ENCODE measurements around the gene FAM149B1. TPM values are rescaled to one million over a fixed set of nuclear protein-coding genes. Genes with fewer than 3 reads are reported as not detected.

The FAM149B1 gene
- total RNA-seq, 1 donor from 2014 or later = 19.4 TPM

DNA sequence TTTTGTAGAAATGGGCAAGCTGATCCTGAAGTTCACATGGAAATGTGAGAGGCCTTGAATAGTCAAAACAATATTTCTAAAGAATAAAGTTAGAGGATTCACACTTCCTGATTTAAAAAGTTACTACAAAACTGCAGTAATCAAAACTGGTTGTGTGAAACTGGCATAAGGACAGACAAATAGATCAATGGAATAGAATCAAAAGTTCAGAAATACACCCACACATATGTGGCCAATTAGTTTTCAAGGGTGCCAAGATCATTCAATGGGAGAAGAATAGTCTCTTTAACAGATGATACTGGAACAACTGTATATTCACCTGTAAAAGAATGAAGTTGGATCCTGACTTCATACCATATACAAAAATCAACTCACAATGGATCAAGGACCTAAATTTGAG, 51.5 kb downstream of the FAM149B1 start:
- H3K4me3 ChIP-seq = no peak overlapping the region
- no peaks in the 10 kb centered on the region for H3K27me3 ChIP-seq
- intact Hi-C loops (cut with DNase I) = no loop called here
- TF ChIP-seq CTCF (IDR thresholded peaks at IDR 0.05) = no peak
- no peak overlapping the region for H3K27ac ChIP-seq
- no peaks in the 10 kb centered on the region for H3K9me3 ChIP-seq
- DNase-seq (ENCODE audit: low spot score in 2 of 2) = no peak
- no peaks in the 10 kb centered on the region for H3K4me1 ChIP-seq
- peaks cover 10 to 21% of the 10 kb centered on the region in 2 donors for H3K36me3 ChIP-seq

DNA sequence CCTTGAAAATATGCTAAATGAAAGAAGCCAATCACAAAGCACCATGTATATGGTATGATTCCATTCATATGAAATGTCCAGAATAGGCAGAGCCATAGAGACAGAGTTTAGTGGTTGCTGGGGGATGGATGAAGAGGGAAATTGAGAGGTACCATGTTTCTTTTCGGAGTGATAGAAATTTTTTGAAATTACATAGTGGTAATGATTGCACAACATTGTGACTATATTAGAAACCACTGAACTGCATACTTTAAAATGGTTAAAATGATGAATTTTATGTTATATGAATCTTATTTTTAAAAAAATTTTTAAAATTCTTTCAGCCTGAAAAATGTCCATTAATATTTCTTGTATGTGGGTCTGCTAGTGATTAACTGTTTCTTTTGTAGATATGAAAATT, 53.1 kb downstream of the FAM149B1 start:
- DNase-seq (ENCODE audit: low spot score in 2 of 2) = no peak
- Histone ChIP-seq H3K27me3 (no peaks in the 10 kb centered on the region), H3K27ac (no peak overlapping the region), H3K36me3 (peaks cover 10 to 21% of the 10 kb centered on the region in 2 donors), H3K4me3 (no peak overlapping the region), H3K9me3 (no peaks in the 10 kb centered on the region), H3K4me1 (no peaks in the 10 kb centered on the region)
- intact Hi-C loops (cut with DNase I) = no loop called here
- no peak for TF ChIP-seq CTCF (IDR thresholded peaks at IDR 0.05)

- Histone ChIP-seq H3K27ac (no peak overlapping the region), H3K36me3 (peaks cover 10 to 20% of the 10 kb centered on the region in 2 donors), H3K9me3 (no peaks in the 10 kb centered on the region), H3K27me3 (no peaks in the 10 kb centered on the region), H3K4me1 (no peaks in the 10 kb centered on the region), H3K4me3 (no peak overlapping the region)
- DNase-seq (ENCODE audit: low spot score in 2 of 2) = no peak
- TF ChIP-seq CTCF (IDR thresholded peaks at IDR 0.05) = no peak
- intact Hi-C loops (cut with DNase I) = no loop called here
Measured at GRCh38 chr10:73225518-73225917, 57.6 kb downstream of the FAM149B1 start.

DNA sequence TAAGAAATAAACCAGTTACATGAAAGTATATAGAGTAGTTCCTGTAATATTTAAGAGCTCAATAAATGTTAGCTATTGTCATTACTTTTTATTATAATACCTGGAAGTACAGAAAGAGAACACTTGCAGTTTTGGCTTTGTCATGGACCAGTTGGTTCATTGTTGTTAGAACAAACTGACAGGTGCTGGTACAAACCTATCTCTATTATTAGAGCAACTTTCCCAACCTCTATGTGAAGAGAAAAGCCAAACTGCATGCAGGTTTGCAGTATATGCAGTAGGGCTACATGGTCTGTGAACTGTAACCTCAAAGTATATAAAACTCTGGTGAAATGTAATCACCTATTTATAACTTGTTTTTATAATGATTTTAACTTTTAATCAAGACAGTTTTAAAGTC, 58.7 kb downstream of the FAM149B1 start:
- no peak overlapping the region for H3K27ac ChIP-seq
- H3K4me3 ChIP-seq = no peak overlapping the region
- no peaks in the 10 kb centered on the region for H3K27me3 ChIP-seq
- H3K4me1 ChIP-seq = no peaks in the 10 kb centered on the region
- H3K9me3 ChIP-seq = no peaks in the 10 kb centered on the region
- H3K36me3 ChIP-seq = peaks cover 10 to 29% of the 10 kb centered on the region in 2 donors
- no peak for TF ChIP-seq CTCF (IDR thresholded peaks at IDR 0.05)
- intact Hi-C loops (cut with DNase I) = no loop called here
- DNase-seq (ENCODE audit: low spot score in 2 of 2) = no peak

DNA sequence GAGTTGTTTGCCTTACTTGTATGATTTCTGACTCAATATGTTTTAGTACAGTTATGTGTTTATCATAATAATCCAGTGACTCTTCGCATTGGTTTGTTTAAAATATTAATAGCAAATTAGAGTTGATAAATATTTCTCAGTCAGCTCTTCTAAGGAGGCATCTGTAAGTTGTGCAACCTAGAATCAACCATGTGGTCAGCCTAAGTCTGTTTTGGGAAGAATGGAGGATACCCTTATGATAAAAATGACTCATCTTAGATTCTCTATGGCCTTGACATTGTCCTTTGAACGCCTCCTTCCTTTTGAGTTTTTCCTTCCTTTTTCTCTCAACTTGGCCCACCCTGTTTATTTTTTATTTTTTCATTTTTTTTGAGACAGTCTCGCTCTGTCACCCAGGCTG, 60.3 kb downstream of the FAM149B1 start:
- no peak for DNase-seq (ENCODE audit: low spot score in 2 of 2)
- Histone ChIP-seq H3K27me3 (no peaks in the 10 kb centered on the region), H3K9me3 (no peaks in the 10 kb centered on the region), H3K36me3 (peaks cover 10 to 41% of the 10 kb centered on the region in 2 donors), H3K4me1 (no peaks in the 10 kb centered on the region), H3K4me3 (no peak overlapping the region), H3K27ac (no peak overlapping the region)
- intact Hi-C loops (cut with DNase I) = no loop called here
- TF ChIP-seq CTCF (IDR thresholded peaks at IDR 0.05) = no peak

- no peak for TF ChIP-seq CTCF (IDR thresholded peaks at IDR 0.05)
- intact Hi-C loops (cut with DNase I) = no loop called here
- H3K9me3 ChIP-seq = no peaks in the 10 kb centered on the region
- DNase-seq (ENCODE audit: low spot score in 2 of 2) = no peak
- H3K4me1 ChIP-seq = no peaks in the 10 kb centered on the region
- H3K36me3 ChIP-seq = peaks cover 10 to 51% of the 10 kb centered on the region in 2 donors
- H3K27me3 ChIP-seq = no peaks in the 10 kb centered on the region
- H3K4me3 ChIP-seq = no peak overlapping the region
- H3K27ac ChIP-seq = no peak overlapping the region
Measured at GRCh38 chr10:73229567-73229966, 61.6 kb downstream of the FAM149B1 start.

Data from ascending aorta (tissue), 2 donors.